Right lung (tissue), 5 donors: ENCODE results near the gene MAST4. TPM values are rescaled to one million over a fixed set of nuclear protein-coding genes. Genes with fewer than 3 reads are reported as not detected.
"Not testable (repeated sequence)": the region's sequence is repeated elsewhere in the genome, so short reads cannot be mapped to it uniquely, and the experiment has no call there.

ENCODE experiments used
- DNase-seq, 2 donors: peaks; one replicate each; pipeline ENCODE4 v3.0.0-alpha.2; 2013
- polyA plus RNA-seq, 5 donors: library from polyadenylated mRNA; unstranded; fragments of 120-200 nt; gene quantifications; one replicate each; pipeline versions ENCODE4 v1.2.1 to v1.2.3, GENCODE V29; 2013; ENCODE audit warnings: inconsistent platforms in 1 of 5, low replicate concordance in 1 of 5; ENCODE audit not compliant: insufficient read length in 5 of 5, insufficient read depth in 1 of 5

The MAST4 gene
- polyA plus RNA-seq, 5 donors: 33.7 to 51.2 (median 47.5) TPM

DNA sequence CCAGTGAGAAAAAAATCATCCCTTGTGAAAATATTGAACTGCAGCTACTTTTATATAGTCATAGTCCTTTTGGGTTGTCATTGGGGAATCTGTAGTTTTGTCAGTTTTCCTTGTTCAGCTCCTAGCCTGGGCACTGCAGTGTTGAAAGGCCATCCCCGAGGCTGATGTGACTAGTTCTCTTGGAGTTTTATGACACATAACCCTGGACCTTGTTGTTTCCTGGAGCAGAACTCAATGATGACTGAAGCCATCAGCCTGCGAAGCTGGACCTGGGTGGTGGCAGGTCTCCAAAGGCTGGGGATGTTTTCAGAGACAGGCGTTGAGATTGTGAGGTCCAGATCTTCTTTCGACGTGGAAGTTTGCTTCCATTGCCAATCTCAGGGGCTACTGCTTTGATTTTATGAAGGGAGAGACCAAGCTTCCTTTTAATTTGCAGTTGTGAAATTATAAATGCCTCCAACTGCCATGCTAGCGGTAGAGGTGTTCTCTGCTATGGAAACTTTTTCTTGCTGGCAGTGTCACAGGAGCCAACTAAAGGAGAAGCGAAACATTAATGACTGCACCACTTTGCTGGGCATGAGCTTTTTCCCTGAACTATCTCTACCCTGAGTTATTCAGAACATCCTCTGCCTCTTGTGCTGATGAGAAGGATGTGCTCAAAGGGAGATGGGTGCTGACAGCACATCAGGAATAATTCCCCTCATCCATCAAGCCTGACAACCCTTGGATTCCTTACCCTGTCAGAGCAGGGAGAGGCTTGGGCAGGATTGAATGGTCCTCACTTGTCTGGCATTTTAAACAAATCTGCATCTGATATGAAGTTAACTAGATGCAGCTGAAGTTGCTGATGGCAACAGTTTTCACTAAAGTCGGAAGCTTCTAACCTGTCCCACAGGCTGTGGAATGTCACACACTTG lies 209.6 kb downstream of the MAST4 start:
- no peak for DNase-seq

DNA sequence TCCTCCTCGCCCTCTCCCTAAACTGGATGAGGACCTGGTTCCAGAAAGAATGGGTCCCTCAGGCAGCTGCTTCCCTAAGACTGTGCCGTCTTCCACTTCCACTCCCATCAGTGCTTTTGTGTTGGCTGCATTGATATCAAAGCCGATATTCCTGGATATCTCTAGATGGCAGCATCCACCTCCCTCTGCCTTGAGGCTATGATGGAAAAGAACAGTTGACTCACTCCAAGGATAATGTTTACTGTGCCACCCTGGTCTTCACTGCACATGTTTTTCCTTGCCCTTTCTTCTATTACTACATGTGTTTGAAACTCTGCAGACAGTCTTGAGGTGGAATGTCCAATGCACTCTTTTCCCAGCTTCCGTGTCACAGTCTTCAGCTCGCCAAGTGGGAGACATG lies 211.6 kb downstream of the MAST4 start:
- peak; percentile 27 to 50 for DNase-seq

GRCh38 chr5:66808663-66809062 lies 212.5 kb downstream of the MAST4 start:
- no peak for DNase-seq

DNA sequence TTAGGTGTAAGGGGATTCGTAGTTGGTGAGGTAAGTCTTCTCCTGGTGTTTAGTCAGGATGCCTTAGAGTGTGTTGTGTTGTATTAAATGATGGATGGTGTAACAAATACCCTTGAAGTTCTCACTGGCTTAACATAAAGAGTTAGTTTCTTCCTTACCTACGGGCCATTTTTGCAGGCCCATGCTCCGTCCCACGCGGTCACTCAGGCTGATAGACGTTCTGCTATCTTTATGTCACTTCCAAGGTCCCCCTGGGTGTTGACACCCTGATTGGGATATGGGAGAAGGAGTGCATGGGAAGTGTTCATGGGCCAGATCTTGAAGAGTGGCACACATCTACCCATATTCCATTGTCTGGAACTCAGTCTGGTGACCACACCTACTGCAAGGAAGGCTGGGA lies 214.0 kb downstream of the MAST4 start:
- no peak for DNase-seq

DNA sequence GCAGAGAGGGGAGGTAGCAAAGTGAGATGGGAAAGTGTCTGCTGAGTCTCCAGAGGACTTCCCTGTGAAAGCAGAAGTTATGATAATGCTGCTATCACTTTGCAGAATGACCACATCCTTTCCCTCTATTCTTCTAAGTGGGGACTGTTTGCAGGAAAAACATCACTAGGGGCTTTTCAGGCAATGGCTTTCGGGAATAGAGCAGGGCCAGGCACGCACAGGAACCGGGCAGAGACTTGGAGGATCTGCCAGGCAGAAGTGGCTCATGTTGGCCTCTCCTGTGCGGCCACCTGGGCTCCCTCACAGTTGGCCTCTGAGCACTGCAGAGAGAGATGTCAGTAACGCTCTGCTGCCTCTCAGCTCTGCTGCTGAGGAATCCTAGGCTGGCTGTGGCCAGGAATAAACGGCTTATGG lies 214.7 kb downstream of the MAST4 start:
- no peak for DNase-seq

DNA sequence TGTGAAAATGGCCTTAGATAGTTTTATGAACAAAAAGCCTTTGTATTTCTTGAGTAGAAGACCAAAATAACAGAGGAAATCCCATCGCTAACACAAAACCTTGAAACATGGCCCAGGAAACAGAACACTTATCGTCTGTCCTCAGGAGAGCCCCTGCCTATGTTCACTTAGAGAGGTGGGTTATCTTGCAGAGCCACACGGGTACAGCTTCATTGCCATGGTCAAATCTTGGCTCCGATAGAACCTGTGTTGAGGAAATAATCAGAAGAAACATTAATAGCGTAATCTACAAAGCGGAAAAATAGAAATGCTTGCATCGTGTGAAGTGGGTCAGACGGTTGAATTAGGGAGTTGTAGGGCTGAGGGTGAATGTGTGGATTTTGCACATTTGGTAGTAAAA lies 216.1 kb downstream of the MAST4 start:
- no peak for DNase-seq

DNA sequence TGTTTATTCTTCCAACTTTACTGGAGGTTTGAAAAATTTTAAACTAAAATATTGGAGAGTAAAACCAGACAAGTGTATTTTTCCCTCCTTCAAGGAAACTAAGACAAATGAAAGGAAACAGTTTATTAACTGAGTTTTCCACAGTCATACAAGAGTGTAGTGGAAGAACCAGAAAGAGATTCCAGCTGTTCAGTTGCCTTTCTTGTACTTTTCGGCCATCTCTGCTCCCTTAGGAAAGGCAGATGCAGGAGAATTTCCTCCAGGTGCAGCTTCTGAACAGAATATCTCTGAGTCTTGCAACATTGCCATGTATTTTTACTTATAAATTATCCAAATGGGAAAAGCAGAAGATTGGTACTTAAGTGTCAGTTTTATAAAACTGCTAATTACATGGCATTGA lies 217.1 kb downstream of the MAST4 start:
- no peak for DNase-seq

- DNase-seq: no peak
These were observed 218.2 kb downstream of the MAST4 start for GRCh38 chr5:66814146-66814991.

DNA sequence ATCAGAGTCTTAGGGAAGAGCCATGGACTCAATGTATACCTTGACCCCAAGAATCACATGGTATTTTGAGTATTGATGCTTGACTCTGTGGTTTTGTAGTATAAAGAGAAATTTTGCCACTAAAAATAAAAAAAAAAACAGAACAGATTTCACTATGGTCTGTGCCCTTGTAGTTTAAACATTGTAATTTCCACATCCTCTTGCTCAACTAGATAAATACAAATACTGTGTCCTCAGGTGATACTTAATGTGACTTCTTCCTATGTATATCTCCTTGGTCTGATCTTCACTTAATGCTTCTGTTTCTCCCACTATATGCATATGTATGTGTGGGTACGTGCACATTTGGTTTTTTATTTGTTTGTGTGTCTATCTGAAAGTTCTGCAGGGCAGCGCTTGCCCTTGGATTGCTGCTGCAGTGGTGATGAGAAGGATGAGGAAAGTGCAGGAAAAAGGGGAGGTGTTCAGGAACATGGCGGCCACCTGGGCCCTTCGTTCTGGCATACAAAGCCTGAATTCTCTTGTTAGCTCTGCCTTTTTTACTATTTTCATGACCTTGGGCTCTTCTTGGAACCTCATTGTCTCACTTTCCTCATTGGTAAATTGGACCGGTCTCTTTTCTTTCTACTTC lies 222.2 kb downstream of the MAST4 start:
- DNase-seq: no peak

DNA sequence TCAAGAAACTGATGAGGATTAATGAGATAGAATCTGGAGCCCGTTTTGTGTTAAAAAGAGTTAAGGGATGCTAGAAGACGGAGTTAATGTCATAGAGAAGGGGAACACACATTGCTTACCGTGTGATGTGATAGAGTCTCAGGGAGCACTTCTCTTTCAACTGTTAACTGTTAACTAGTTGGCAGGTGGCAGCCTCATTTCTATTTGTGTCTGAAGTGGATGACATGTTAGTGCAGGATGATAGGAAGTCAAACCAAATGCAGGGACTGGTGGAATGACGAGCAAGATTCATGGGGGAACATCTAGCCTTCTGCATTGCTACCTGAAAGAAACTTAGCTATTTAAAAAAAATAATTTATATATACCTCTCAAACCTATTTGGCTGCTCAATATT lies 222.7 kb downstream of the MAST4 start:
- no peak for DNase-seq

- no peak for DNase-seq
These were observed 224.5 kb downstream of the MAST4 start for GRCh38 chr5:66820630-66821207.

DNA sequence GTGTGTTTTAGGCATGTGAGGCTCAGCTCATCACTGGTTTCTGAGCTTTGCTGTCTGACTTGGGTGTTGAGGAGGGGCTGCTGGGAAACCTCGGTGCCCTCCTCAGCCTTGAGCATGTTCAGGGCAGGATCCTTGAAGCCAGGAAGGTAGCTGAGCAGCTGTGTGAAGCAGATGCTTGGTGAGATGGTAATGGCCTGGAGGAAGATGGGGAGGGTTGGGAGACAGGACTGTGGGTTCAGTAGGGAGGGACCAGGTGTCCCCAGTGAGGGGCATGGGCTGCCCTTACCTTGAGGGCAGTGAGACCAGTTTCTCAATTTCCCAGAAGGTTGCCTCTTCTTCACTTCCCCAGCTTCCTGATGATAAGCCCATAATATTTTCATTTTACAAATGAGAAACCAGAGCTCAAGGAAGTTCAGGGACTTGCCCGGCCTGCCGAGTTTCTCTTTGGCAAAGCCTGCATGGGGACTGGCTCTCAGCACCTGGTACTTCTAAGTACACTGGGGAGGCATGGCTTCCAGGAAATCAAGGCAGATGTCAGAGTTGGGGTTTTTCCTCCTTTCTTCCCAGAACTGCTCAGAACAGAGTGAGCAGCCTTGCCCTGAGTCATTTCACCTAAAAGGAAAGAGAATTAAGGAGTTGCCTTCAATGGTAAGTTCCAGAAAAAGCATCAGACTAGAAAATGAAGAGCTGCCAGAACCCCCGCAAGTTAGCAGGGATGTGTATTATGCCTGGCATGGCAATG lies 225.7 kb downstream of the MAST4 start:
- no peak for DNase-seq

- not testable (repeated sequence) for DNase-seq
These were observed 226.7 kb downstream of the MAST4 start for GRCh38 chr5:66822906-66823305.

DNA sequence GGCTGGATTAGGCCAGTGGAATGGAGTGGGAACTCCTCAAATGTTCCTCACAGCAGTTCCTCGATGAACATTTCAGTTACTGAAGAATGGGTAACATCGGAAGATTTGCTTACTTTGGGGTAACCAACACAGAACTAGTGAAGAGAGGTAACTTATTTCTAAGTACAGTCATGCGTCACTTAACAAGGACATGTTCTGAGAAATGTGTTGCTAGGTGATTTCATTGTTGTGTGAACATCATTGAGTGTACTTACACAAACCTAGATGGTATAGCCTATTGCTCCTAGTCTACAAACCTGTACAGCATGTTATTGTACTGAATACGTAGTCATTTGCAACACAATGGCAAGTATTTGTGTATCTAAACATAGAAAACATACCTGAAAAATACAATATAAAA lies 228.3 kb downstream of the MAST4 start:
- DNase-seq: no peak

- no peak for DNase-seq
These were observed 230.1 kb downstream of the MAST4 start for GRCh38 chr5:66826263-66826662.

- no peak for DNase-seq
These were observed 230.5 kb downstream of the MAST4 start for GRCh38 chr5:66826696-66827095.

DNA sequence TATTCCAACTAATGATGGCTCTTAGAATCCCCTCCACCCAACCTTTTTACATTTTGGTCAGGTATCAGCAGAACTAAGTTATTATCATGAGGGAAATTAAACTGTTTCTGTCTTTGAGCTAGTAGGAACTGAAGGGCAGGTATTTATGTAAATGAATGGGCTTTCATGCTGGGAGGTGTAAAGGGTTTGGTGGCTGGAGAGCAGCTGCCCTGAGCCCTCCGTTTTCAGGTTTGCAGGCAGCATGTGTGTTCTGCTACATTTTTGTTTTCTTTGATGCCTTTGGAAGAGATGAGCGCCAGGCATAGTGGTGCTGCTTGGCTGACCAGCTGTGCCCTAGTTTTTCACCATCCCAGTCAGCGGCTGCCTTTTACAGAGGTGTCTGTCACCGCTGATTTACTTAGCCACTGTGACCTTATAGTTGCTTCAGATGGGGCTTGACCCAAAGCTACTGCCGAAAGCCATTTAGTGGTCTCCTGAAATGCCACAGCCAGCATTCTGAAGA lies 231.9 kb downstream of the MAST4 start:
- no peak for DNase-seq

DNA sequence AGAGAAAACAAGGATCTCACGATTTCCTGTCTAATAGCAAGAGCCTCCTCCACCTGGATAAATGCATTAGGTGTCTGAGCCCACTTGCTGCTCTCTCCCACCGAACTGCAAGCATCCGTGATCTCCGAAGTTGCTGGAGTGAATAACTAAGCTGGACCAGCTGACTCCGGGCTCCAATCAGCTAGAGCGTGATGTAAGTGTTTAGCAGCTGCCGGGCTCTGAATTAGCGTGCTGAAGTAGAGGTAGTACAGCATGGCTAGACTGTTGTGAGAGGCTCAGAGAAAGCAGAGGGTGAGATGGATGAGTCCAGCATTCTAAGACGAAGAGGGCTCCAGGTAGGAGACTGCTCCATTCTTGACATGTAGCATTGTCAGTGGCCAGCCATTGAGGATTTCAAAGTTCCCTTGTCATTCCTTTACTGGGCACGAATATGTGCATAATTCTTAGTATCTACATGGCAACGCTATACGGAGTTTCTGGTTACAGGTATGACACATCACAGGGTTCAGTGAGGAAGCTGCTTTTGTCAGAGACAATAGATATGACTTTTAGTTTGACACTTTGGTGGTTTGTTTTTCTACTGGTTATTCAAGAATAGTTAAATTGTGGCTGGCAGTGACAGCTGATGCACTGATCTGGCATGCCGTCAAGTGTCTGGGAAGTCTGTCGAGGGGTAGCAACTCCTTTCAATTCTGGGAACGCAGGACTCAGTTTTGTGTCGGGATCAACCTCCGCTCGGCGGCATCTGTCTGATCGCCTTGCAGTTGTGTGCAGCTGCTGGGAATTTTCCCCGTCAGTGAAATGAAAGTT lies 232.6 kb downstream of the MAST4 start:
- peak; percentile 88 to 90 for DNase-seq

DNA sequence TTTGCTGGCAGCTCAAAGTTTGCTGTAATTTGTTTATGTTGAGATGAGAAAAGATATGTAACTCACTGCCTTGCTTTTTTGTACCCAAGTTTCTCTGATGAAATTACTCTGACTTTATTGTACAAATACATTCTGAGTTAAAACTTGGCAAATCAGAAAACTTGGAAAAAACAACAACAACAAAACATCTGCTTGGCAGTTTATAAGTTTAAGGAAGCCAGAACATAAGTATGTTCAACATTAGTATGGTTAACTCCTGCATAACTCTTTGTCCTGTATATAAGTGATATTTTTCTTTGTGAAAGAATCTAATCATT lies 233.1 kb downstream of the MAST4 start:
- DNase-seq: no peak

DNA sequence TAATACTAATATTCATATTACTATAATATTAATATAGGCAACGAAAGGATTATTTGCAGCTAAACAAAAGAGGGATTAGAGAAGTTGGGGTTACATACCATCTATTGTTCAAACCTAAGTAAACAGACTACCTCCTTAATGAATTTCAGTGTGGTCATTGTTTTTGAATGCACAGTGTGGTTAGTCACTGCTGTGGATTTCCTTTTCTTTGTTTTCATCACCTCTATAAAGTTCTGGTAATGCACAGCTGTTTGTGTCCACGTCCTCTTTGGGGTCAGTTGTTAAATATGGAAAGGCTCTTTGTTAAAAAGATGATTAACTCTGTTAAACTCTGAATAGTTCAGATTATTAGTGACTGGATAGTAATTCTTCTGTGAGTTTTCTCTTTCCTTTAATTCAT lies 233.6 kb downstream of the MAST4 start:
- DNase-seq: no peak
